ENCODE data around the gene RFC4. TPM values are rescaled to one million over a fixed set of nuclear protein-coding genes. Genes with fewer than 3 reads are reported as not detected.

Gene RFC4
- total RNA-seq, 3 donors from 2014 or later = 5.6 to 19.9 (median 15.0) TPM

DNA sequence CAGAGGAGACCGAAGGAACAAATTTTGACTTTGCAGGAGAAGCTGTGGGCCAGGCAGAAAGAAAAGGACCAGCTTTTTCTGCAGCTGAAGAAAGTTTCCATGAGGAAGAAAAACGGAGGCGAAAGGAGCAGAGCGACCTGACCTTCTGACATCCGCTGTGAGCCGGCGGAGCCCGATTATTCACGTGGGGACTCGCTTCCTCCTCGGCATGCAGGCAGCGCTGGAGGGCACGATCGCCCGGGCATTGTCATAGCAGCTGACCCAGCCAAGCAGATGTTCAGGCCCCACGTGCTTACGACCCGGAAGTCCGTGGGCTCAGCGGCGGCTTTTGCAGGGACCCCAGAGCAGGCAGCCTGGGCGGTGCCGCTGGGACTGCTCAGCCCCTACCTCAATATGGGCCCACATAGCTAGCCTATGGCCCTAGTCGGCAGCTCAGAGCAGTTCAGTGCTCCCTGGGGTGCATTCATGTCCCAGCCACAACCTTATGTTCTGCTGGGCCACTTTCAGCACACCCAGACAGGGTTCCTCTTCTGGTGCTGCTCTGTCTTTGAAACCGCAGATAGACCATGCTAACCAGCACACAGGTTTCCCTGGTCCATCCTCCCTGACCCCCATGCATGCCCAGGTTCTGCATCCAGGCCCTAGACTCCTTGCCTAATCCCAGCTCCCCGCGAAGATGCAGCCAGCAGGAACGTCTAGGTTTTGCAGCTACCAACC lies 33.4 kb downstream of the RFC4 start:
- peak; percentile 93 for ATAC-seq
- TF ChIP-seq, protein P1, sequence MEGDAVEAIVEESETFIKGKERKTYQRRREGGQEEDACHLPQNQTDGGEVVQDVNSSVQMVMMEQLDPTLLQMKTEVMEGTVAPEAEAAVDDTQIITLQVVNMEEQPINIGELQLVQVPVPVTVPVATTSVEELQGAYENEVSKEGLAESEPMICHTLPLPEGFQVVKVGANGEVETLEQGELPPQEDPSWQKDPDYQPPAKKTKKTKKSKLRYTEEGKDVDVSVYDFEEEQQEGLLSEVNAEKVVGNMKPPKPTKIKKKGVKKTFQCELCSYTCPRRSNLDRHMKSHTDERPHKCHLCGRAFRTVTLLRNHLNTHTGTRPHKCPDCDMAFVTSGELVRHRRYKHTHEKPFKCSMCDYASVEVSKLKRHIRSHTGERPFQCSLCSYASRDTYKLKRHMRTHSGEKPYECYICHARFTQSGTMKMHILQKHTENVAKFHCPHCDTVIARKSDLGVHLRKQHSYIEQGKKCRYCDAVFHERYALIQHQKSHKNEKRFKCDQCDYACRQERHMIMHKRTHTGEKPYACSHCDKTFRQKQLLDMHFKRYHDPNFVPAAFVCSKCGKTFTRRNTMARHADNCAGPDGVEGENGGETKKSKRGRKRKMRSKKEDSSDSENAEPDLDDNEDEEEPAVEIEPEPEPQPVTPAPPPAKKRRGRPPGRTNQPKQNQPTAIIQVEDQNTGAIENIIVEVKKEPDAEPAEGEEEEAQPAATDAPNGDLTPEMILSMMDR (IDR thresholded peaks at IDR 0.05) = no peak
- intact Hi-C loops (cut with DNase I, micrococcal nuclease) = no loop called here
- Histone ChIP-seq H3K4me1 (ENCODE audit: low read depth) (peaks cover 8% of the 10 kb centered on the region), H3K9me3 (no peaks in the 10 kb centered on the region), H3K36me3 (ENCODE audit: low read depth) (no peaks in the 10 kb centered on the region), H3K4me3 (no peak overlapping the region)
- DNase-seq = peak; percentile 70 to 89 (median 75)

DNA sequence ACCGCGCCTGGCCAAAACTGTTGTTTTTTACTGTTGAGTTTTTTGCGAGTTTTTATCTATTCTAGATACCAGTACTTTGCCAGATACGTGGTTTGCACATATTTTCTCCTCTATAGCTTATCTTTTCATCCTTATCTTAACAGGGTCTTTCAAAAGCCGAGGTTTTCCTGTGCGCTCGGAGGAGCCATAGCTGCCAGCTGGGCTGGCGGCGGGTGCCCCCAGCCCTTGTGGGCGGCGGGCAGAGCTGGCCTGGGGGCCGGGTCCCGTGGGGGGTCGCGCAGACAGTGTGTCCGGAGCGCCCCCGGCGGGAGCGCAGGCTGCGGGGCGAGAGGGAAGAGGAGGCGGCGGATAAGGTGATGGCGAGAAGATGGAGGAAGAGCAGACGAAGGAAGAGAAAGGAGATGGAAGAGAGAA lies 34.0 kb downstream of the RFC4 start:
- DNase-seq (peak in 1 of 3 donors; percentile 33), ATAC-seq (peak; percentile 12)
- peaks cover 8% of the 10 kb centered on the region for H3K4me1 ChIP-seq (ENCODE audit: low read depth)
- H3K4me3 ChIP-seq = no peak overlapping the region
- intact Hi-C loops (cut with DNase I, micrococcal nuclease) = no loop called here
- TF ChIP-seq, protein P1 (IDR thresholded peaks at IDR 0.05) = no peak
- no peaks in the 10 kb centered on the region for H3K36me3 ChIP-seq (ENCODE audit: low read depth)
- H3K9me3 ChIP-seq = no peaks in the 10 kb centered on the region

DNA sequence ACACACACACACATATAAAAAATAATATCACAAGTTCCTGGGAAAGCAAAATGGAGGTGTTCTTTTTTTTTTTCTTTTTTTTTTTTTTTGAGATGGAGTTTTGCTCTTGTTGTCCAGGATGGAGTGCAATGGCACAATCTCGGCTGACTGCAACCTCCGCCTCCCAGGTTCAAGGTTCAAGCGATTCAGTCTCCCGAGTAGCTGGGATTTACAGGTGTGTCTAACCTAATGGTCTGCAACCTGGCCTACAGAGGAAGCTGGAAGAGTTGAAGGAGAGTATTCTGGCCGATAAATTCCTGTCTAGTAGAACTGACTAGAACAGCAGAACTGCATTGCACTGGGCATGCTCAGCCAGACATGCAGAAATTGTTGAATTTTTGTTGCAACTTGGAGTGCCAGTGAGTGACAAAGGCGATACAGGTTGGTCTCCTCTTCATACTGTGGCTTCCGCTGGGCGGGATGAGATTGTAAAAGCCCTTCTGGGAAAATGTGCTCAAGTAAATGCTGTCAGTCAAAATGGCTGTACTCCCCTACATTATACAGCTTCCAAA lies 45.3 kb downstream of the RFC4 start:
- DNase-seq (no peak), ATAC-seq (peak; percentile 85)

DNA sequence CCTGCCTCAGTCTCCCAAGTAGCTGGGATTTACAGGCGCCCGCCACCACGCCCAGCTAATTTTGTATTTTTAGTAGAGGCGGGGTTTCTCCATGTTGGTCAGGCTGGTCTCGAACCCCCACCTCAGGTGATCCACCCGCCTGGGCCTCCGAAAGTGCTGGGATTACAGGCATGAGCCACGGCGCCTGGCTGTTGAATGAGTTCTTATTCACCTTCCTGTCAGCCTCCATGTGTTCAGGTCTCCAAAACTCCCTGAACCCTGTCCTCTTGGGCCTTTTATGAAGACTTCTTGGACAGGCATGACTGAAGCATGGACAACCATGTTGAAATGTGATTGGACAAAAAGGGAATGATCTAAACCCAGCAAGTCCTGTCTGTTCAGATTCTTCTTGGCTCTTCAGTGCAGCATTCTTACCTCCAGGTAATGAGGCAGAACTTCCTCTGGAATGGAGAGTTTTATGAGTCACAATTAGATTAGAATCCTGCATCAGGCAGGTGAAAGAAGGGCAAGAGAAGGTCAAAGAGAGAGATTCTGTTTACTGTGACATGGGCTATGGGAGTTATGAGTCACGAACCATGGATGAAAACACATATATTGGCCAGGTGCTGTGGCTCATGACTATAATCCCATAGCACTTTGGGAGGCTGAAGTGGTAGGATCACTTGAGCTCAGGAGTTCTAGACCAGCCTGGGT lies 46.0 kb downstream of the RFC4 start:
- intact Hi-C loops (cut with DNase I, micrococcal nuclease) = no loop called here
- no peak overlapping the region for H3K4me3 ChIP-seq
- H3K36me3 ChIP-seq (ENCODE audit: low read depth) = no peaks in the 10 kb centered on the region
- no peaks in the 10 kb centered on the region for H3K4me1 ChIP-seq (ENCODE audit: low read depth)
- TF ChIP-seq, protein P1 (IDR thresholded peaks at IDR 0.05) = no peak
- ATAC-seq = peak; percentile 71
- no peaks in the 10 kb centered on the region for H3K9me3 ChIP-seq
- DNase-seq = no peak

More for the DNA sequence above, 45.3 kb downstream of the RFC4 start:
- Histone ChIP-seq H3K4me3 (no peak overlapping the region), H3K36me3 (ENCODE audit: low read depth) (no peaks in the 10 kb centered on the region), H3K4me1 (ENCODE audit: low read depth) (no peaks in the 10 kb centered on the region), H3K9me3 (no peaks in the 10 kb centered on the region)
- TF ChIP-seq, protein P1 (IDR thresholded peaks at IDR 0.05) = no peak
- intact Hi-C loops (cut with DNase I, micrococcal nuclease) = no loop called here

DNA sequence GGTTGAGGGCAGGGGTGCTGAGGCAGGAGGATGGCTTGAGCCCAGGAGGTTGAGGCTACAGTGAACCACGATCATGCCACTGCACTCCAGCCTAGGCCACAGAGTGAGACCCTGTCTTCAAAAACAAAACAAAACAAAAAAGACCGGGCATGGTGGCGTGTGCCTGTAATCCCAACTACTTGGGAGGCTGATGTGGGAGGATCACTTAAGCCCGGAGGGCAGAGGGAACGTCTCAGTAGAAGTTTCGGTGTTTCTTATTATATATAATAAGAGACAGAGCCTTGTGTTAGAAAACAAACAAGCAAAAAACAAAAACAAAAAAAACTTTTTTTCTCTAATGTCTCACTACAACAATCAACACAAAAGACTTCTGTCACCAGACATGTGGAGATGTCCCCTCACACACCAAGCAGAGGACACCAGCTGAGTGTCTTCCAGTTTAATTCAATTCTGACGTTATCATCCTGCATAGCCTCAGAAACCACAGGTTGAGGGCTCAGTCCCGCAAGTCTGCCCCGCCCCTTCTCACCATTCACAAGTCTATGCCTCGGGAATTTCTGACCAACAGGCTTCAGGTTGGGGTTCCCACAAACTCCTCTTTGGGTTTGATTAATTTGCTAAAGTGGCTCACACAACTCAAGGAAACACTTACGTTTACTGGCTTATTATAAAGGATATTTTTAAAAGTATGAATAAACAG lies 46.9 kb downstream of the RFC4 start:
- DNase-seq = no peak
- Histone ChIP-seq H3K4me3 (no peak overlapping the region), H3K9me3 (no peaks in the 10 kb centered on the region), H3K4me1 (ENCODE audit: low read depth) (no peaks in the 10 kb centered on the region), H3K36me3 (ENCODE audit: low read depth) (no peaks in the 10 kb centered on the region)
- no peak for ATAC-seq
- TF ChIP-seq, protein P1 (IDR thresholded peaks at IDR 0.05) = no peak
- intact Hi-C loops (cut with DNase I, micrococcal nuclease) = loop anchor here in 1 of 2 donors (10.0 kb wide), 1 partner anchor 145 kb away; the partner anchor contains the start of gene AHSG

Measured in mucosa of descending colon (tissue), 3 donors.